Brain microvascular endothelial cell (primary cell): ENCODE measurements around the gene NDEL1.

ENCODE experiments used
- DNase-seq: peaks from one replicate; pipeline ENCODE4 v3.0.0-alpha.2; 2020
- H3K27ac ChIP-seq: fragments of 250-450 bp; sonication (Bioruptor Pico); 2 replicates; pipeline ENCODE4 v1.5.1; 2020; ENCODE audit warnings: mild to moderate bottlenecking, moderate library complexity
- H3K27me3 ChIP-seq: fragments of 250-450 bp; sonication (Bioruptor Pico); replicated peaks from 2 replicates; pipeline ENCODE4 v1.5.1; 2020; ENCODE audit warnings: mild to moderate bottlenecking
- H3K36me3 ChIP-seq: fragments of 250-450 bp; sonication (Bioruptor Pico); replicated peaks from 2 replicates; pipeline ENCODE4 v1.5.1; 2020; ENCODE audit warnings: mild to moderate bottlenecking
- H3K4me3 ChIP-seq: 2 replicates; pipeline ENCODE4 v1.5.1; 2011; ENCODE audit warnings: low read depth, mild to moderate bottlenecking, control low read depth, low read length, moderate library complexity
- CTCF ChIP-seq: IDR thresholded peaks from 2 replicates; pipeline ENCODE4 v1.5.1; 2011; ENCODE audit warnings: low read depth, mild to moderate bottlenecking, moderate library complexity, low read length, control low read depth, inconsistent platforms; ENCODE audit errors: missing control alignments
- in situ Hi-C: cut with HindIII; loops from 2 replicates; pipeline ENCODE4 v1.10.0; 2017; ENCODE audit warnings: low sequenced_read_pairs, low pct_ligation_motif_present

Gene NDEL1

GRCh38 chr17:8442310-8442709 lies 6.6 kb downstream of the NDEL1 start:
- Histone ChIP-seq H3K27me3 (no peaks in the 10 kb centered on the region), H3K27ac (no peak overlapping the region), H3K4me3 (no peak overlapping the region), H3K36me3 (peaks cover 29% of the 10 kb centered on the region)
- no peak for DNase-seq
- no peak for TF ChIP-seq CTCF
- in situ Hi-C loops: no loop called here

- in situ Hi-C loops: no loop called here
- DNase-seq: no peak
- peaks cover 37% of the 10 kb centered on the region for H3K36me3 ChIP-seq
- no peaks in the 10 kb centered on the region for H3K27me3 ChIP-seq
- no peak overlapping the region for H3K27ac ChIP-seq
- no peak for TF ChIP-seq CTCF
- H3K4me3 ChIP-seq: no peak overlapping the region
These were observed 8.1 kb downstream of the NDEL1 start for GRCh38 chr17:8443756-8444155.

GRCh38 chr17:8444494-8444893 lies 8.8 kb downstream of the NDEL1 start:
- Histone ChIP-seq H3K36me3 (peaks cover 45% of the 10 kb centered on the region), H3K27me3 (no peaks in the 10 kb centered on the region), H3K4me3 (no peak overlapping the region), H3K27ac (no peak overlapping the region)
- TF ChIP-seq CTCF: no peak
- in situ Hi-C loops: no loop called here
- DNase-seq: no peak

- Histone ChIP-seq H3K36me3 (peaks cover 52% of the 10 kb centered on the region), H3K27me3 (no peaks in the 10 kb centered on the region), H3K27ac (no peak overlapping the region), H3K4me3 (no peak overlapping the region)
- DNase-seq: no peak
- in situ Hi-C loops: no loop called here
- no peak for TF ChIP-seq CTCF
These were observed 9.9 kb downstream of the NDEL1 start for GRCh38 chr17:8445536-8445935.

- Histone ChIP-seq H3K27ac (no peak overlapping the region), H3K36me3 (peaks cover 72% of the 10 kb centered on the region)
- in situ Hi-C loops: no loop called here
These were observed 12.1 kb downstream of the NDEL1 start for GRCh38 chr17:8447799-8448198.

More at GRCh38 chr17:8447799-8448198, 12.1 kb downstream of the NDEL1 start:
- Histone ChIP-seq H3K4me3 (no peak overlapping the region), H3K27me3 (no peaks in the 10 kb centered on the region)
- no peak for DNase-seq
- TF ChIP-seq CTCF: no peak
